HL-60 (cell line): Measurements from ENCODE around the gene GRID2.
"Not testable (repeated sequence)": the region's sequence is repeated elsewhere in the genome, so short reads cannot be mapped to it uniquely, and the experiment has no call there.

Experiments used
- DNase-seq, 2 experiments: peaks; one replicate each; pipeline ENCODE4 v3.0.0-alpha.2; 2010 to 2020; ENCODE audit warnings: low read depth in 1 of 2, low spot score in 1 of 2
- H3K27ac ChIP-seq: fragments of 250-450 bp; sonication (Bioruptor Pico); replicated peaks from 2 replicates; pipeline ENCODE4 v1.5.1; 2020; ENCODE audit warnings: mild to moderate bottlenecking, moderate library complexity
- H3K27me3 ChIP-seq: fragments of 250-450 bp; sonication (Bioruptor Pico); 2 replicates; pipeline ENCODE4 v1.5.1; 2021; ENCODE audit warnings: mild to moderate bottlenecking, moderate library complexity; ENCODE audit not compliant: insufficient read depth, poor library complexity, severe bottlenecking
- H3K4me3 ChIP-seq: replicated peaks from 2 replicates; pipeline ENCODE4 v1.5.1; 2011; ENCODE audit warnings: mild to moderate bottlenecking, control low read depth, low read length; ENCODE audit not compliant: insufficient read depth
- CTCF ChIP-seq: IDR thresholded peaks from one replicate; pipeline ENCODE4 v1.5.1; 2011; ENCODE audit warnings: low read length, control low read depth, inconsistent platforms; ENCODE audit not compliant: insufficient read depth
- GABPA ChIP-seq: IDR thresholded peaks from 2 replicates; pipeline ENCODE4 v1.6.1; 2012; ENCODE audit warnings: low read depth
- POLR2AphosphoS5 ChIP-seq: IDR thresholded peaks from 2 replicates; pipeline ENCODE4 v1.6.1; 2012; ENCODE audit warnings: low read depth
- REST ChIP-seq: IDR thresholded peaks from 2 replicates; pipeline ENCODE4 v1.6.1; 2012; ENCODE audit warnings: low read depth; ENCODE audit not compliant: insufficient replicate concordance
- SPI1 ChIP-seq: IDR thresholded peaks from 2 replicates; pipeline ENCODE4 v1.6.1; 2012; ENCODE audit warnings: low read depth, mild to moderate bottlenecking, borderline replicate concordance

The GRID2 gene

DNA sequence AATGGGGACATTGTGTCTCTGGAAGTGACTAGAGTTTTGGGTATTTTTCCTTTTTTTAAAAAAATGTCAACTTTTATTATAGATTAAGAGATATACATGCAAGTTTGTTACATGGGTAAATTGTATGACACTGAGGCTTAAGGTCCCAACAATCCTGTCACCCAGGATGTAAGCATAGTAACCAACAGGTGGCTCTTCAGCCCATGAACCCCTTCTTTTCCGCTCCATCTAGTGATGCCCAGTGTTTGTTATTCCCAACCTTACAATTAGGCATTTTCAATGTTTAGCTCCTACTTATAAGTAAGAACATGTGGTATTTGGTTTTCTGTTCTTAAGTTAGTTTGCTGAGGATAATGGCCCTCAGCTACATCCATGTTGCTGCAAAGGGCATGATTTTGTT, 102.7 kb downstream of the GRID2 start:
- TF ChIP-seq CTCF, result no peak
- Histone ChIP-seq H3K27me3 (no peaks in the 10 kb centered on the region), H3K4me3 (no peak overlapping the region), H3K27ac (no peak overlapping the region)
- DNase-seq, result no peak

DNA sequence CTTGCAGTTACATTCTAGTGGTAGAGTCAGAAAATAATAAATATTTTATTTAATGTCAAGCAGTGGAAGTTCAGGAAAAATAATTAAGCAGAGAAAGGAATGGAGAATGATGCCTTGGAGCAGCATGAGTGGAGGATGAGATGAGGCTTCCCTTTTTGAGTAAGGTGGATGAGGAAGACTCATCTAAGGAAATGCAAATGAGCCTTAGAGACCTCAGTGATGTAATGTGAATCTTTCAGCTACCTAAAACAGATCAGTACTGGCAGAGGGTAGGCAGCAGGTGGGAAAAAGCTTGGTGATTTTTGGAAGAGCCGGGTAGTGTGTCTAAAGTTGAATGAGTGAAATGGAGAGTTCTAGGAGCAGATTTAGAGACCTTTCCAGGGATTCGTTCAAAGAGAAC, 118.2 kb downstream of the GRID2 start:
- Histone ChIP-seq H3K27me3 (no peaks in the 10 kb centered on the region), H3K27ac (no peak overlapping the region), H3K4me3 (no peak overlapping the region)
- TF ChIP-seq POLR2AphosphoS5, result no peak
- no peak for TF ChIP-seq GABPA
- TF ChIP-seq CTCF, result no peak
- TF ChIP-seq SPI1, result no peak
- no peak for TF ChIP-seq REST
- DNase-seq, result no peak

DNA sequence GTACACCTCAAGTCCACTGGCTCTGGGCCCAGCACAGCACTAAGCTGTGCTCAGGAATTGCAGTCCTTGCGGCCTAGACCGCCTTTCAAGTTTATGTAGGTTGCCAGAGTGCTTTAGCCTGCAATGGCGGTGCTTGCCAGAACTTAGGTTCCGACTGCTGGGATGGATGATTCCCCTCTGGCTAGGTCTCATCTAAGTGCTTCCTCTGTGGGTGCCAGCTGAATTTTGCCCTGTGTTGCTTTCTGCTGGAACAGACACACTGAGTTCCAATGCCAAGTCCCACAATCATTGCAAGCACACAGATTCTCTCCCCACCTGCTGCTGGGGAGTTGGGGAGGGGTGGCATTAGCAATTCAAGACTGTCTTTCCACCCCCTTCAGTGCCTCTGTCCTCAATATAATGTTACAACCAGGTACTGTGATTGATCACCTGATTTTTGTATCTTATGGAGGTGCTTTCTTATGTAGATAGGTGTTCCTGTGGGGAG, 129.5 kb downstream of the GRID2 start:
- TF ChIP-seq REST (no peak), POLR2AphosphoS5 (no peak), GABPA (no peak), SPI1 (no peak), CTCF (no peak)
- H3K27me3 ChIP-seq, result no peaks in the 10 kb centered on the region
- no peak overlapping the region for H3K4me3 ChIP-seq
- DNase-seq, result no peak
- no peak overlapping the region for H3K27ac ChIP-seq

DNA sequence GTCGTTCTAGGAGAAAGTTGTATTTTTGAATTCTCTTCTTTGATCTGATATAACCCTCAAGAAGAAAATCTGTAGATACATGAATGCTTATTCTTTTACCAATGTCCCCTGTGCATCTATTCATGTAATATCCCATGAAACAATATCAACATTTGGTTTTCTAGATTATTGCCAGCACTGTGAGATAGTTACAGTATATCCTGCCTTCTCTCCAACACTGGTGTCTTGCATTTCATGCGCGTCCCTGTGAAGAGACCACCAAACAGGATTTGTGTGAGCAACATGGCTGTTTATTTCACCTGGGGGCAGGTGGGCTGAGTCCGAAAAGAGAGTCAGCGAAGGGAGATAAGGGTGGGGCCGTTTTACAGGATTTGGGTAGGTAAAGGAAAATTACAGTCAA, 135.0 kb downstream of the GRID2 start:
- H3K27ac ChIP-seq, H3K27me3 ChIP-seq, H3K4me3 ChIP-seq, DNase-seq: not testable (repeated sequence)

DNA sequence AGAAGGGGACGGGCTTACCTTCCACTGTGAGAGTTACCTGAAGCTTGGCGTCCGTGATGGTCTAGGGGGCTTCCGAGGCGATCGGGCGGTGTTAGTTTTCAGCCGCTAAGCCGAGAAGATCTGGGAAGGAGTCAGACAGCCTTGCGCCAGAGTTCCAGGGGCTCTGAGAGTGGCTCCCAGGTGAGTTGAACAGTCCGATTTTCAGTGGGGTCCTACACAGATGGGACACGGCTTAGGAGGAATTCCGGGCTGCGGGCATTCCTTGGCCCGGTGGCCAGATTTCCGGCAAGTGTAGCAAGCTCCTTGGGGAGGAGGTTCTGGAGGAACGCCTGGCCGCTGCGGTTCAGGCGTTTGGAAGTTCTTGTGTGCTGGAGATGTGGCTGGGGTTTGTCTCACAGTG, 138.4 kb downstream of the GRID2 start:
- H3K27me3 ChIP-seq, H3K4me3 ChIP-seq, H3K27ac ChIP-seq, DNase-seq: not testable (repeated sequence)

DNA sequence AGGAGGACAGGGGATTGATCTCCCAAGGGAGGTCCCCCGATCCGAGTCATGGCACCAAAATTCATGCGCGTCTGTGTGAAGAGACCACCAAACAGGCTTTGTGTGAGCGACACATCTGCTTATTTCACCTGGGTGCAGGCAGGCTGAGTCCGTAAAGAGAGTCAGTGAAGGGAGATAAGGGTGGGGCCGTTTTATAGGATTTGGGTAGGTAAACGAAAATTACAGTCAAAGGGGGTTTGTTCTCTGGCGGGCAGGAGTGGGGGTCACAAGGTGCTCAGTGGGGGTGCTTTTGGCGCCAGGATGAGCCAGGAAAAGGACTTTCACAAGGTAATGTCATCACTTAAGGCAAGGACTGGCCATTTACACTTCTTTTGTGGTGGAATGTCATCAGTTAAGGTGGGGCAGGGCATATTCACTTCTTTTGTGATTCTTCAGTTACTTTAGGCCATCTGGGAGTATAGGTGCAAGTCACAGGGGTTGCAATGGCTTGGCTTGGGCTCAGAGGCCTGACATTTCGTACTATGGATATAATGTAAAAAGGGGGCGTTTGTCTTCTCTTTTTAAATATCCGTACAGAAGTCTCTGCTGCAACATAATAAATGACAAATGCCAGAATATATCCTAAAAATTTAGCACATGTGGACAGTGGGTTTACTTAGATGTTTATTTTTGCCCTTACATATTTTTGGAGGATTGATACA, 140.5 kb downstream of the GRID2 start:
- not testable (repeated sequence) for H3K4me3 ChIP-seq, H3K27ac ChIP-seq

More for the DNA sequence above, 140.5 kb downstream of the GRID2 start:
- not testable (repeated sequence) for DNase-seq, H3K27me3 ChIP-seq
